ENCODE data around the gene POM121L12.

POM121L12 gene

GRCh38 chr7:53035499-53036412 is at the start of gene POM121L12:
POM121L12 (plus strand) TSS chr7:53035633; CDS start chr7:53035672, 39 bp downstream.
- no peak for DNase-seq

- no peak for DNase-seq
These were observed 43.4 kb upstream of the POM121L12 start for GRCh38 chr7:52992001-52992400.

GRCh38 chr7:52992479-52993162 is 42.8 kb upstream of the POM121L12 start:
- no peak for DNase-seq

GRCh38 chr7:52995676-52996075 is 39.8 kb upstream of the POM121L12 start:
- DNase-seq, result no peak

GRCh38 chr7:53001221-53001620 is 34.2 kb upstream of the POM121L12 start:
- DNase-seq, result no peak

- no peak for DNase-seq
These were observed 33.0 kb upstream of the POM121L12 start for GRCh38 chr7:53002389-53002788.

- DNase-seq, result no peak
These were observed 31.6 kb upstream of the POM121L12 start for GRCh38 chr7:53003653-53004445.

- DNase-seq, result no peak
These were observed 21.5 kb upstream of the POM121L12 start for GRCh38 chr7:53013925-53014324.

- no peak for DNase-seq
These were observed 20.0 kb upstream of the POM121L12 start for GRCh38 chr7:53015463-53015862.

GRCh38 chr7:53022893-53023292 is 12.5 kb upstream of the POM121L12 start:
- DNase-seq, result no peak

GRCh38 chr7:53048638-53049037 is 13.2 kb downstream of the POM121L12 start:
- DNase-seq, result no peak

GRCh38 chr7:53050433-53050832 is 15.0 kb downstream of the POM121L12 start:
- no peak for DNase-seq

- no peak for DNase-seq
These were observed 24.2 kb downstream of the POM121L12 start for GRCh38 chr7:53059591-53059990.

- no peak for DNase-seq
These were observed 24.6 kb downstream of the POM121L12 start for GRCh38 chr7:53060066-53060465.

GRCh38 chr7:53062796-53063195 is 27.4 kb downstream of the POM121L12 start:
- DNase-seq, result no peak

- DNase-seq, result no peak
These were observed 33.2 kb downstream of the POM121L12 start for GRCh38 chr7:53068673-53069072.

GRCh38 chr7:53070883-53071282 is 35.5 kb downstream of the POM121L12 start:
- no peak for DNase-seq
